Fibroblast of lung (primary cell): Measurements from ENCODE around the gene MYO18A.
A peak's percentile ranks its signal among the peaks of the same experiment; 100 is the strongest.

Source experiments
- EZH2 ChIP-seq: IDR thresholded peaks from 2 replicates; pipeline ENCODE4 v1.5.1; 2012; ENCODE audit warnings: low read length, control low read depth, mild to moderate bottlenecking; ENCODE audit errors: missing control alignments
- TF ChIP-seq, protein P1 (sequence below), 2 donors: IDR thresholded peaks in 1 of 2; conservative IDR thresholded peaks in 1 of 2; 1 replicate in 1 of 2; 2 replicates in 1 of 2; pipeline ENCODE4 v1.5.1; 2011 to 2012; ENCODE audit warnings: low read length in 2 of 2, control low read depth in 1 of 2, inconsistent platforms in 1 of 2, low read depth in 1 of 2, mild to moderate bottlenecking in 1 of 2

DNA sequence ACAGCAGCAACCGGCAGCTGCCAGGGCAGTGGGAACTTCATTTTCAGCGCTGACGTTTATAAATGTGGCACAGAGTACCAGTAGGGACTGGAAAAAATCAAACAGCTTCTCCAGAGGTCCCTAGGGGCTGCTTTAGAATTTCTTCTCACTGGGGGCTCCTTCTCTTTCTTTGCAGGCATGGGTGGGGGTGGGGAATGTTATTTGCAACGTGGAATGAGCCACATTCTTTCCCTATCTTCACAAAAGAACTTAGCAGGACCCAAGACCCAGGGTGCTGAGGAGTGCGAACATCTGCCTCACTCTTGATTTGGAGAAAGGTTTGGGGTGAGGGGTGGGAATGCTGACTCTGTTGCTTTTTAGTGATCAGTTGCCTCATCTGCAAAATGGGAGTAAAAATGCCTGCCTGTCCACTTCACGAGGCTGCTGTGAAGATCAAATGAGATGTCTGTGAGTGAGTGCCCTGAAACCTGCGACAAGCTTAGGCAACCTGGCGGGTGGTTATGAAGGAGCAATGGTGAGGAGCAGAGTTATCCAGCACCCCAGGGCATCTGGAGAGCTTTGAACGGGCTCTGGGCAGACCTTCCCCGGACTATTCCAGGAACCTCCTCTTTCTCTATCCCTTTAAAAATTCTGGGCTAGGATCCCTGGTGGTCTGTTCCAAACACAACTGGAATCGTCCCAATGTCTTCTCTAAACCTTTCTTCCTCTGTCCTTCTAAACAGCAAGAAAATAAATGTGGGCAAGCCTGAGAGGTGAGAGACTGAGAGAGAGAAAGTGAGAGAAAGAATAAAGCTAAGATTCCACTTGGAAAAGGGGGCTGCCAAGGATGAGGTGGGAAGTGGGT, 148.0 kb downstream of the MYO18A start:
- TF ChIP-seq, protein P1, sequence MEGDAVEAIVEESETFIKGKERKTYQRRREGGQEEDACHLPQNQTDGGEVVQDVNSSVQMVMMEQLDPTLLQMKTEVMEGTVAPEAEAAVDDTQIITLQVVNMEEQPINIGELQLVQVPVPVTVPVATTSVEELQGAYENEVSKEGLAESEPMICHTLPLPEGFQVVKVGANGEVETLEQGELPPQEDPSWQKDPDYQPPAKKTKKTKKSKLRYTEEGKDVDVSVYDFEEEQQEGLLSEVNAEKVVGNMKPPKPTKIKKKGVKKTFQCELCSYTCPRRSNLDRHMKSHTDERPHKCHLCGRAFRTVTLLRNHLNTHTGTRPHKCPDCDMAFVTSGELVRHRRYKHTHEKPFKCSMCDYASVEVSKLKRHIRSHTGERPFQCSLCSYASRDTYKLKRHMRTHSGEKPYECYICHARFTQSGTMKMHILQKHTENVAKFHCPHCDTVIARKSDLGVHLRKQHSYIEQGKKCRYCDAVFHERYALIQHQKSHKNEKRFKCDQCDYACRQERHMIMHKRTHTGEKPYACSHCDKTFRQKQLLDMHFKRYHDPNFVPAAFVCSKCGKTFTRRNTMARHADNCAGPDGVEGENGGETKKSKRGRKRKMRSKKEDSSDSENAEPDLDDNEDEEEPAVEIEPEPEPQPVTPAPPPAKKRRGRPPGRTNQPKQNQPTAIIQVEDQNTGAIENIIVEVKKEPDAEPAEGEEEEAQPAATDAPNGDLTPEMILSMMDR (conservative IDR thresholded peaks at IDR 0.05 in 1 of 2, IDR thresholded peaks at IDR 0.05 in 1 of 2; ENCODE audit: low read depth in 1 of 2, low read length in 2 of 2): no peak
- TF ChIP-seq EZH2: peak; percentile 9
